Epithelial cell of proximal tubule (primary cell): ENCODE data around the gene ACOT13. TPM values are rescaled to one million over a fixed set of nuclear protein-coding genes. Genes with fewer than 3 reads are reported as not detected.
"Not testable (repeated sequence)": the region's sequence is repeated elsewhere in the genome, so short reads cannot be mapped to it uniquely, and the experiment has no call there.

ENCODE experiments used
- DNase-seq: peaks from one replicate; pipeline ENCODE4 v3.0.0-alpha.2; 2011; ENCODE audit warnings: low read depth
- H3K4me3 ChIP-seq: 2 replicates; pipeline ENCODE4 v1.5.1; 2011; ENCODE audit warnings: low read depth, mild to moderate bottlenecking, low read length
- total RNA-seq: library from RNA; depleted of rRNA; stranded (reverse); fragments of >200 nt; gene quantifications from 2 replicates; pipeline ENCODE4 v1.2.3, GENCODE V29; 2015
- TF ChIP-seq, protein P1 (sequence below): conservative IDR thresholded peaks from 2 replicates; pipeline ENCODE4 v1.5.1; 2012; ENCODE audit warnings: low read depth, mild to moderate bottlenecking, low read length

Gene ACOT13
- total RNA-seq, 1 donor from 2014 or later = 8.5 TPM

GRCh38 chr6:24744911-24745310 is 78.0 kb downstream of the ACOT13 start:
- TF ChIP-seq, protein P1, sequence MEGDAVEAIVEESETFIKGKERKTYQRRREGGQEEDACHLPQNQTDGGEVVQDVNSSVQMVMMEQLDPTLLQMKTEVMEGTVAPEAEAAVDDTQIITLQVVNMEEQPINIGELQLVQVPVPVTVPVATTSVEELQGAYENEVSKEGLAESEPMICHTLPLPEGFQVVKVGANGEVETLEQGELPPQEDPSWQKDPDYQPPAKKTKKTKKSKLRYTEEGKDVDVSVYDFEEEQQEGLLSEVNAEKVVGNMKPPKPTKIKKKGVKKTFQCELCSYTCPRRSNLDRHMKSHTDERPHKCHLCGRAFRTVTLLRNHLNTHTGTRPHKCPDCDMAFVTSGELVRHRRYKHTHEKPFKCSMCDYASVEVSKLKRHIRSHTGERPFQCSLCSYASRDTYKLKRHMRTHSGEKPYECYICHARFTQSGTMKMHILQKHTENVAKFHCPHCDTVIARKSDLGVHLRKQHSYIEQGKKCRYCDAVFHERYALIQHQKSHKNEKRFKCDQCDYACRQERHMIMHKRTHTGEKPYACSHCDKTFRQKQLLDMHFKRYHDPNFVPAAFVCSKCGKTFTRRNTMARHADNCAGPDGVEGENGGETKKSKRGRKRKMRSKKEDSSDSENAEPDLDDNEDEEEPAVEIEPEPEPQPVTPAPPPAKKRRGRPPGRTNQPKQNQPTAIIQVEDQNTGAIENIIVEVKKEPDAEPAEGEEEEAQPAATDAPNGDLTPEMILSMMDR = no peak
- DNase-seq = no peak
- no peak overlapping the region for H3K4me3 ChIP-seq

DNA sequence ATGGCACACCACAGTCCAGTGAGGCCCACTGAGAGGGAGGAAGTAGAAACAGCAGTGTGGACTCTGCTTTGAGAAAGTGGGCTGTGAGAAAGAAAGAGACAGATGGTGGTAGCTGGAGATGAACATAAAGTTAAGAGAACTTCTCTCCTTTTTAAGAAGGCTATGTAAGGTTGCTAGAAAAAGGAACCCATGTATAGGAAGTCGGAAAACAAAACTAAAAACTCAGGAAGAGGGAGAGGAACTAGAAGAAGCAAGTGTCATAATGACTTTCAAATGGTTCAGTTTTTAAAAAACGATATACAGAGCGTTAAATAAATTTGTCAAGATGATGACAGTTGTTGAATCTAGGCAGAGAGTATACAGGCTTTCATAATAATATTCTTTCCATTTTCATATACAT is 82.4 kb downstream of the ACOT13 start:
- TF ChIP-seq, protein P1 = no peak
- DNase-seq = no peak
- no peak overlapping the region for H3K4me3 ChIP-seq

- DNase-seq, H3K4me3 ChIP-seq: not testable (repeated sequence)
These were observed 84.0 kb downstream of the ACOT13 start for GRCh38 chr6:24750878-24751277.

DNA sequence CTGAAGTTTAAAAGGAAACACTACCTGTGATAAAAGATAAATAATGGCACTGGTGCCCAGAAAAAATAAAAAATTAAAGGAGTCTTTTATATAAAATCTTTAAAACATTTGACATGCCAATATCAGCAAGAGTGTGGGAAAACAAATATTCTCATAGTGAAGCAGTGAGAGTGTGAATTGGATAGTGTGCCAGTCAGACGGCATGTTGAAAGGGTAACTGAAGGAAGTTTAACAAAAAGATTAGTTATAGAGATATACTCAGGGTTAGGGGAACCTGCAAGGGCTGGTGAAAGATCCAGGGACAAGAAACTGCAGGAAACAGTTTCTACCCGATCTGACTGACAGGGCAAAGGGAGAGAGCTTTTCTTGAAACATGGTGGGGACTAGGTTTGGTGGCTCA is 85.6 kb downstream of the ACOT13 start:
- H3K4me3 ChIP-seq = no peak overlapping the region
- DNase-seq = no peak
- TF ChIP-seq, protein P1 = no peak

GRCh38 chr6:24752917-24753492 is 86.1 kb downstream of the ACOT13 start:
- DNase-seq = no peak
- TF ChIP-seq, protein P1 = no peak
- H3K4me3 ChIP-seq = no peak overlapping the region

DNA sequence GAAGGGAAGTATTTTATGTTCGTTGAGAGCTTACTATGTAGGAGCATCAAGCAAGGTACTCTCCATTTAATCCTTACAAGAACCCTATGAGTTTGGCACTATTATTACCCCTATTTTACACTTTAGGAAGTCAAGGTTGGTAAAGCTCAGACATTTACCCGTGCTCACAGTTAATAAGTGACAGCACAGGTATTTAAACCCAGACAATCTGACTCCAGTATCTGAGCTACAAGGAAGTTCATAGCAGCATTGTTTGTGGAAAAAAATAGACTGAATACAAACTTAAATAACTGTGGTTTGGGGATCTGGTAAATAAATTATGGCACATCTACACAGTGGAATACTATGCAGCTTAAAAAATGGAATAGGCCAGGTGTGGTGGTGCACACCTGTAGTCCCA is 86.7 kb downstream of the ACOT13 start:
- H3K4me3 ChIP-seq = no peak overlapping the region
- no peak for DNase-seq
- TF ChIP-seq, protein P1 = no peak

GRCh38 chr6:24754378-24754777 is 87.5 kb downstream of the ACOT13 start:
- not testable (repeated sequence) for DNase-seq, H3K4me3 ChIP-seq

Other genes with a start within 250 kb of the ACOT13 start
- gene GPLD1, start 177.5 kb upstream of the ACOT13 start, total RNA-seq = 0.51 and 0.75 TPM in 2 replicates
- 1.9 and 4.6 TPM in 2 replicates for gene ALDH5A1, start 172.1 kb upstream of the ACOT13 start, total RNA-seq
- 0.07 and 0.17 TPM in 2 replicates for gene KIAA0319, start 20.9 kb upstream of the ACOT13 start, total RNA-seq
- 22.3 and 31.2 TPM in 2 replicates for gene TDP2, start 178 bp upstream of the ACOT13 start, total RNA-seq
- gene C6orf62, start 52.1 kb downstream of the ACOT13 start, total RNA-seq = 45.2 and 64.7 TPM in 2 replicates
- 65.3 and 88.4 TPM in 2 replicates for gene GMNN, start 107.9 kb downstream of the ACOT13 start, total RNA-seq
- not detected in 2 replicates for gene ARMH2, start 131.8 kb downstream of the ACOT13 start, total RNA-seq